HEK293 (cell line): Measurements from ENCODE around the gene UGT1A6.
"Not testable (repeated sequence)": the region's sequence is repeated elsewhere in the genome, so short reads cannot be mapped to it uniquely, and the experiment has no call there.

ENCODE experiments used
- CTCF ChIA-PET: fragments of 350-600 bp; formaldehyde crosslinking; extraction: SDS; loops from one replicate; lab custom pipeline; 2021; ENCODE audit warnings: antibody characterized with exemption; lab: Yijun Ruan, JAX
- POLR2A ChIA-PET: fragments of 300-600 bp; formaldehyde crosslinking; extraction: SDS; loops from one replicate; lab custom pipeline; 2020; ENCODE audit warnings: antibody characterized with exemption, inconsistent platforms; lab: Yijun Ruan, JAX
- H3K27ac ChIP-seq: fragments of 200-500 bp; sonication (Bioruptor generic); 2 replicates; pipeline ENCODE4 v1.5.1; 2014; ENCODE audit warnings: low read depth, low read length, control low read depth, inconsistent platforms; ENCODE audit errors: extremely low read depth
- H3K36me3 ChIP-seq, 2 experiments: fragments of 200-500 bp in 1 of 2; sonication (Bioruptor generic) in 1 of 2; 1 replicate in 1 of 2; 2 replicates in 1 of 2; pipeline ENCODE4 v1.5.1; 2014 to 2017; ENCODE audit warnings: inconsistent platforms in 2 of 2, low read length in 2 of 2; ENCODE audit not compliant: control insufficient read depth in 2 of 2, insufficient read depth in 1 of 2
- H3K4me1 ChIP-seq: fragments of 200-500 bp; sonication (Bioruptor generic); 2 replicates; pipeline ENCODE4 v1.5.1; 2014; ENCODE audit warnings: mild to moderate bottlenecking, low read length, inconsistent platforms; ENCODE audit not compliant: control insufficient read depth, insufficient read depth
- H3K4me3 ChIP-seq: 2 replicates; pipeline ENCODE4 v1.5.1; 2011; ENCODE audit warnings: low read depth, mild to moderate bottlenecking, control low read depth, low read length, moderate library complexity
- H3K9me3 ChIP-seq: fragments of 200-500 bp; sonication (Bioruptor generic); 2 replicates; pipeline ENCODE4 v1.5.1; 2014; ENCODE audit warnings: low read depth, low read length, inconsistent platforms; ENCODE audit not compliant: control insufficient read depth, insufficient read depth
- BCL11A ChIP-seq: fragments of 450-650 bp; formaldehyde crosslinking; IDR thresholded peaks from 2 replicates; pipeline ENCODE4 v1.5.1; 2016; ENCODE audit warnings: low read depth, missing biosample characterization, missing genetic modification characterization
- EGR2 ChIP-seq: fragments of 450-650 bp; formaldehyde crosslinking; IDR thresholded peaks from 2 replicates; pipeline ENCODE4 v1.5.1; 2016; ENCODE audit warnings: low read depth, missing biosample characterization, missing genetic modification characterization
- GLIS1 ChIP-seq: fragments of 450-650 bp; formaldehyde crosslinking; IDR thresholded peaks from 2 replicates; pipeline ENCODE4 v1.5.1; 2016; ENCODE audit warnings: missing biosample characterization, missing genetic modification characterization
- OVOL3 ChIP-seq: fragments of 450-650 bp; formaldehyde crosslinking; IDR thresholded peaks from 2 replicates; pipeline ENCODE4 v1.5.1; 2016; ENCODE audit warnings: missing biosample characterization, missing genetic modification characterization
- SETDB1 ChIP-seq: IDR thresholded peaks from one replicate; pipeline ENCODE4 v1.6.1; 2017; ENCODE audit warnings: mild to moderate bottlenecking, low read length, moderate library complexity, mixed read lengths; ENCODE audit not compliant: insufficient read length
- ZIC2 ChIP-seq: fragments of 450-650 bp; formaldehyde crosslinking; IDR thresholded peaks from 2 replicates; pipeline ENCODE4 v1.5.1; 2016; ENCODE audit warnings: missing biosample characterization, missing genetic modification characterization
- ZNF202 ChIP-seq: fragments of 450-650 bp; formaldehyde crosslinking; IDR thresholded peaks from 2 replicates; pipeline ENCODE4 v1.5.1; 2016; ENCODE audit warnings: missing biosample characterization, missing genetic modification characterization, borderline replicate concordance
- ZNF354C ChIP-seq: fragments of 450-650 bp; formaldehyde crosslinking; IDR thresholded peaks from 2 replicates; pipeline ENCODE4 v1.5.1; 2016; ENCODE audit warnings: missing biosample characterization, missing genetic modification characterization, low read depth, borderline replicate concordance
- ZNF366 ChIP-seq: fragments of 450-650 bp; formaldehyde crosslinking; conservative IDR thresholded peaks from 2 replicates; pipeline ENCODE4 v1.5.1; 2016; ENCODE audit warnings: missing biosample characterization, missing genetic modification characterization
- ZNF37A ChIP-seq: fragments of 450-650 bp; IDR thresholded peaks from 2 replicates; pipeline ENCODE4 v1.5.1; 2018; ENCODE audit warnings: missing biosample characterization, missing genetic modification characterization
- ZNF433 ChIP-seq: fragments of 450-650 bp; formaldehyde crosslinking; IDR thresholded peaks from 2 replicates; pipeline ENCODE4 v1.5.1; 2016; ENCODE audit warnings: missing biosample characterization, missing genetic modification characterization, low read depth
- ZNF48 ChIP-seq: fragments of 450-650 bp; formaldehyde crosslinking; IDR thresholded peaks from 2 replicates; pipeline ENCODE4 v1.5.1; 2016; ENCODE audit warnings: missing biosample characterization, missing genetic modification characterization
- ZNF521 ChIP-seq: fragments of 450-650 bp; formaldehyde crosslinking; IDR thresholded peaks from 2 replicates; pipeline ENCODE4 v1.5.1; 2017; ENCODE audit warnings: missing biosample characterization, mild to moderate bottlenecking, missing genetic modification characterization
- ZNF585B ChIP-seq: fragments of 450-650 bp; formaldehyde crosslinking; IDR thresholded peaks from 2 replicates; pipeline ENCODE4 v1.5.1; 2016; ENCODE audit warnings: missing biosample characterization, missing genetic modification characterization
- ZNF626 ChIP-seq: fragments of 450-650 bp; sonication (Bioruptor Pico); formaldehyde crosslinking; IDR thresholded peaks from 2 replicates; pipeline ENCODE4 v1.5.1; 2018; ENCODE audit warnings: missing biosample characterization, missing genetic modification characterization, inconsistent platforms
- ZNF658 ChIP-seq: fragments of 450-650 bp; formaldehyde crosslinking; IDR thresholded peaks from 2 replicates; pipeline ENCODE4; 2016; ENCODE audit warnings: missing biosample characterization, missing genetic modification characterization
- ZNF660 ChIP-seq: fragments of 450-650 bp; IDR thresholded peaks from 2 replicates; pipeline ENCODE4 v1.5.1; 2018; ENCODE audit warnings: missing biosample characterization, mild to moderate bottlenecking, missing genetic modification characterization
- ZNF670 ChIP-seq: fragments of 450-650 bp; formaldehyde crosslinking; IDR thresholded peaks from 2 replicates; pipeline ENCODE4 v1.5.1; 2016; ENCODE audit warnings: missing biosample characterization, missing genetic modification characterization, low read depth
- ZNF747 ChIP-seq: fragments of 450-650 bp; formaldehyde crosslinking; IDR thresholded peaks from 2 replicates; pipeline ENCODE4 v1.5.1; 2016; ENCODE audit warnings: missing biosample characterization, missing genetic modification characterization
- TF ChIP-seq, protein P1 (sequence below): fragments of 450-650 bp; formaldehyde crosslinking; IDR thresholded peaks from 2 replicates; pipeline ENCODE4 v1.5.1; 2016; ENCODE audit warnings: missing biosample characterization, missing genetic modification characterization
- TF ChIP-seq, protein P2 (sequence below): fragments of 450-650 bp; formaldehyde crosslinking; conservative IDR thresholded peaks from 2 replicates; pipeline ENCODE4 v1.5.1; 2016; ENCODE audit warnings: low read depth, missing biosample characterization, missing genetic modification characterization
- TF ChIP-seq, protein P3 (sequence below): fragments of 450-650 bp; formaldehyde crosslinking; IDR thresholded peaks from 2 replicates; pipeline ENCODE4; 2016; ENCODE audit warnings: missing biosample characterization, missing genetic modification characterization

Gene UGT1A6

DNA sequence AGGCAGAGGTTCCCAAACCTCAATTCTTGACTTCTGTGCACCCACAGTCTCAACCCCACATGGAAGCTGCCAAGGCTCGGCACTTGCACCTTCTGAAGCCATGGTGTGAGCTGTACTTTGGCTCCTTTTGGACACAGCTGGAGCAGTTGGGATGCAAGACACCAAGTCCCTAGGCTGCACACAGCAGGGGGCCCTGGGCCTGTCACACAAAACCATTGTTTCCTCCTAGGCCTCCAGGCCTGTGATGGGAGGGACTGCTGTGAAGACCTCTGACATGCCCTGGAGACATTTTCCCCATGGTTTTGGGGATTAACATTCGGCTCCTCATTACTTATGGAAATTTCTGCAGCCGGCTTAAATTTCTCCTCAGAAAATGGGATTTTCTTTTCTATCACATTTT lies 46.7 kb upstream of the UGT1A6 start:
- H3K4me1 ChIP-seq, POLR2A ChIA-PET, H3K36me3 ChIP-seq, H3K27ac ChIP-seq, CTCF ChIA-PET, H3K4me3 ChIP-seq, H3K9me3 ChIP-seq: not testable (repeated sequence)
- TF ChIP-seq SETDB1 (peak; percentile 65), ZNF585B (tag by site-specific recombination) (peak; percentile 87)

DNA sequence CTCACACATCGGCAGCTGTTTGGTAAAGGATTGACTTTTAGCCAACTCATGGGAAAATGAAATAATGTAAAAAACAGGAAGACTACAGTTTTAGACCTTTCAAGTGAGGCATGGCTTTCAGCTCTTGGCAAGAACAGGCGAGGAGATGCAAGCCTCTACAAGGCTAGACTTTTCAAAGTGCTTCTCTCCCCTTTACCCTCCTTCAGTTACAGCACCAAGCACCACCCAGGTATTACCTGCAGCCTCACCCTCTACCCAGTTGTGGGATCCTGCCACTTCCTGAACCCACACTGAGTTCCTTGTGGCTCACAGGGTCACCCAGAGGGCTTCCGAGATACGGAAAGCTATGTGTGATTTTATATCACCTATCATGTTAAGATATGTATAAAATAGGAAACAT lies 41.7 kb upstream of the UGT1A6 start:
- TF ChIP-seq ZNF366 (tag by site-specific recombination) (no peak), ZNF521 (no peak), GLIS1 (tag by site-specific recombination) (no peak), EGR2 (tag by site-specific recombination) (no peak), ZNF660 (tag by site-specific recombination) (no peak), ZNF658 (tag by site-specific recombination) (no peak), ZNF354C (tag by site-specific recombination) (no peak), OVOL3 (no peak), ZNF670 (tag by site-specific recombination) (no peak), ZNF48 (no peak), ZNF747 (no peak), ZNF433 (tag by site-specific recombination) (no peak), ZNF626 (no peak), ZNF37A (tag by site-specific recombination) (no peak), BCL11A (tag by site-specific recombination) (no peak), ZNF202 (tag by site-specific recombination) (no peak), ZIC2 (tag by site-specific recombination) (no peak)
- TF ChIP-seq, protein P1, sequence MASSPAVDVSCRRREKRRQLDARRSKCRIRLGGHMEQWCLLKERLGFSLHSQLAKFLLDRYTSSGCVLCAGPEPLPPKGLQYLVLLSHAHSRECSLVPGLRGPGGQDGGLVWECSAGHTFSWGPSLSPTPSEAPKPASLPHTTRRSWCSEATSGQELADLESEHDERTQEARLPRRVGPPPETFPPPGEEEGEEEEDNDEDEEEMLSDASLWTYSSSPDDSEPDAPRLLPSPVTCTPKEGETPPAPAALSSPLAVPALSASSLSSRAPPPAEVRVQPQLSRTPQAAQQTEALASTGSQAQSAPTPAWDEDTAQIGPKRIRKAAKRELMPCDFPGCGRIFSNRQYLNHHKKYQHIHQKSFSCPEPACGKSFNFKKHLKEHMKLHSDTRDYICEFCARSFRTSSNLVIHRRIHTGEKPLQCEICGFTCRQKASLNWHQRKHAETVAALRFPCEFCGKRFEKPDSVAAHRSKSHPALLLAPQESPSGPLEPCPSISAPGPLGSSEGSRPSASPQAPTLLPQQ (tag by site-specific recombination): no peak
- TF ChIP-seq, protein P2, sequence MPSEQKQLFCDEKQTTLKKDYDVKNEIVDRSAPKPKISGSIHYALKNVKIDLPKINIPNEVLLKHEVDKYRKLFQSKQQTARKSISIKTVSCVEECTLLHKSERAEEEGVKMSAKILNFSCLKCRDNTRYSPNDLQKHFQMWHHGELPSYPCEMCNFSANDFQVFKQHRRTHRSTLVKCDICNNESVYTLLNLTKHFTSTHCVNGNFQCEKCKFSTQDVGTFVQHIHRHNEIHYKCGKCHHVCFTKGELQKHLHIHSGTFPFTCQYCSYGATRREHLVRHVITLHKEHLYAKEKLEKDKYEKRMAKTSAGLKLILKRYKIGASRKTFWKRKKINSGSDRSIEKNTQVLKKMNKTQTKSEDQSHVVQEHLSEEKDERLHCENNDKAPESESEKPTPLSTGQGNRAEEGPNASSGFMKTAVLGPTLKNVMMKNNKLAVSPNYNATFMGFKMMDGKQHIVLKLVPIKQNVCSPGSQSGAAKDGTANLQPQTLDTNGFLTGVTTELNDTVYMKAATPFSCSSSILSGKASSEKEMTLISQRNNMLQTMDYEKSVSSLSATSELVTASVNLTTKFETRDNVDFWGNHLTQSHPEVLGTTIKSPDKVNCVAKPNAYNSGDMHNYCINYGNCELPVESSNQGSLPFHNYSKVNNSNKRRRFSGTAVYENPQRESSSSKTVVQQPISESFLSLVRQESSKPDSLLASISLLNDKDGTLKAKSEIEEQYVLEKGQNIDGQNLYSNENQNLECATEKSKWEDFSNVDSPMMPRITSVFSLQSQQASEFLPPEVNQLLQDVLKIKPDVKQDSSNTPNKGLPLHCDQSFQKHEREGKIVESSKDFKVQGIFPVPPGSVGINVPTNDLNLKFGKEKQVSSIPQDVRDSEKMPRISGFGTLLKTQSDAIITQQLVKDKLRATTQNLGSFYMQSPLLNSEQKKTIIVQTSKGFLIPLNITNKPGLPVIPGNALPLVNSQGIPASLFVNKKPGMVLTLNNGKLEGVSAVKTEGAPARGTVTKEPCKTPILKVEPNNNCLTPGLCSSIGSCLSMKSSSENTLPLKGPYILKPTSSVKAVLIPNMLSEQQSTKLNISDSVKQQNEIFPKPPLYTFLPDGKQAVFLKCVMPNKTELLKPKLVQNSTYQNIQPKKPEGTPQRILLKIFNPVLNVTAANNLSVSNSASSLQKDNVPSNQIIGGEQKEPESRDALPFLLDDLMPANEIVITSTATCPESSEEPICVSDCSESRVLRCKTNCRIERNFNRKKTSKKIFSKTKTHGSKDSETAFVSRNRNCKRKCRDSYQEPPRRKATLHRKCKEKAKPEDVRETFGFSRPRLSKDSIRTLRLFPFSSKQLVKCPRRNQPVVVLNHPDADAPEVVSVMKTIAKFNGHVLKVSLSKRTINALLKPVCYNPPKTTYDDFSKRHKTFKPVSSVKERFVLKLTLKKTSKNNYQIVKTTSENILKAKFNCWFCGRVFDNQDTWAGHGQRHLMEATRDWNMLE (tag by site-specific recombination): no peak
- TF ChIP-seq, protein P3, sequence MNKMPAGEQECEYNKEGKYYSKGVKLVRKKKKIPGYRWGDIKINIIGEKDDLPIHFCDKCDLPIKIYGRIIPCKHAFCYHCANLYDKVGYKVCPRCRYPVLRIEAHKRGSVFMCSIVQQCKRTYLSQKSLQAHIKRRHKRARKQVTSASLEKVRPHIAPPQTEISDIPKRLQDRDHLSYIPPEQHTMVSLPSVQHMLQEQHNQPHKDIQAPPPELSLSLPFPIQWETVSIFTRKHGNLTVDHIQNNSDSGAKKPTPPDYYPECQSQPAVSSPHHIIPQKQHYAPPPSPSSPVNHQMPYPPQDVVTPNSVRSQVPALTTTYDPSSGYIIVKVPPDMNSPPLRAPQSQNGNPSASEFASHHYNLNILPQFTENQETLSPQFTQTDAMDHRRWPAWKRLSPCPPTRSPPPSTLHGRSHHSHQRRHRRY (tag by site-specific recombination): no peak
- H3K27ac ChIP-seq: no peak overlapping the region
- H3K36me3 ChIP-seq: no peaks in the 10 kb centered on the region
- no peaks in the 10 kb centered on the region for H3K4me1 ChIP-seq
- CTCF ChIA-PET: no interaction called here
- POLR2A ChIA-PET: no interaction called here
- H3K4me3 ChIP-seq: no peak overlapping the region
- H3K9me3 ChIP-seq: no peaks in the 10 kb centered on the region
